HK-2 (cell line): ENCODE data around the gene MAN1A2.

Experiments used
- DNase-seq: peaks from one replicate; pipeline ENCODE4 v3.0.0-alpha.2; 2018; ENCODE audit not compliant: unreplicated experiment

MAN1A2 gene

GRCh38 chr1:117359561-117360289 is 7.5 kb upstream of the MAN1A2 start:
- no peak for DNase-seq

GRCh38 chr1:117362986-117363385 is 4.3 kb upstream of the MAN1A2 start:
- DNase-seq = no peak

DNA sequence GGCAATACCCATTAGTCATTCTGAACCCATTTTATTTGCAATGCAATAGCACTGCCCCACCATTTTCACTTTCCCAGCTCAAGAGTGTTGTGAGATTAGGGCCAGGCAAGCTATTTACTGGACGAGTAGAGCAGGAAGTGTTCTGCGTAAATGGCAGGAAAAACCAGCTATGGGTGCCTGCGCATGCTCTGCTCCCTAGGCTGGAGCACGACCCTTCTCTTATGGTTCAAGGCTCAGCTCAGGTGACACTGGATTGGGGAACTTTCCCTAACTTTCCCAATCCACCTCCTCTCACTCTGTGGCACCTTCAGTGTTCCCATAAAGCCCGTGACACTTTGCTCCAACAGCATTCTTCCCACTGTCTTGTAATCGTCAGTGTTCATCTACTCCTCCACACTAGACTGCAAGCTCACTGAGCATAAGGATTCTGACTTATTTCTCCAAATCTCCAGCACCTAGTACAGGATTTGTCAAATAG is 3.6 kb upstream of the MAN1A2 start:
- no peak for DNase-seq

DNA sequence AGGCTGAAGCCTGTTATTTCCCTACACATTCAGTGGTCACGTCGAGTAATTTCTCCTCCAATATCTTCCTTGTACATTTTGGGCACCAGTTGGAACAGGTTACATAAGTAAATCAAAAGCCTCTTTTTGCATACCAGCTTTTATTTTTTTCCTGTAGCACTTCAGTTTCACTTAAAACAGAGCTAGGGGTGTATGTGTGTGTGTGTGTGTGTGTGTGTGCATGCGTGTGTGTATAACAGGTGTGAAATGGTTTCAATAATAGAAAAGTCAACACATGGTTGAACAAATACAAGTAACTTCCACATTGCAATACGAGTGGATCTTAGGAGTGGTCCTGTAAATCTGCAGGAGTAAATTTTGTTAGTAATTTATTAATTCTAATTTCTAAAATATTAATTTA is 3.0 kb upstream of the MAN1A2 start:
- no peak for DNase-seq

DNA sequence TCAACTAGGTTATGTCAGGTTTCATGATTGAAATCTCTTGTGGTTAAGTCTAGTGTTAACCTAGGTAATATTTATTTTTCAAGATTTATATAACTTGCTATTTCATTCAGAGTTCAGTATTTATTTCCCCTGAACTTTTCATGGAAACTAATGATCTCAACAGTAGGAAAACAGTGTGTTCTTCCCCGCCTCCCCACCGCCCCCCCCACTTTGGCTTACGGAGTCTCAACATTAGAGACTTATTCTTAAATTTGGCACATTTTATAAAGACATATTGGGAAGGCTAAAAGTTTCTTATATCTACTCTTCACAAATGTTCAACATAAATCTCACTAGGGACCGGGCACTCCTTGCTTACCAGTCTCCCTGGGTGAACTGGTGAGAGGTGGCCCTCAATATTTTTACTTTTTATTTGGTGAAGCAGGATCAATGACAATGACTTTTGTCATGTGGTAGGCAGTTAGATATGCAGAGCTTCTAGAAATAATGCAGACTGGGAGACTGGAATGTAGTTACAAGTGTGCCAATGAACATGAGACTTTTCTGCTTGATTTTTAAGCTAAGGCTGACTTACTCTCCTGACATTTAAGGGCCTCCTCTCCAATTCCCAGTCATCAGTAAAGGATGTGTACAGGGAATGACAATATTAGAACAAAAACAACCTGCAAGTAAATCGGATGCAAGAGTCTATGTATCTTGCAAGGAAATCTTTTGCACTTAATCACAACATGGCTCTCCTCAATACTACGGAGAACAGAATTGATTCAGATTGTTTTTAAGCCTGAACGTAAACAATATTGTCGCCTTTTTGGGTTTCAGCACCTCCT is 1.7 kb upstream of the MAN1A2 start:
- DNase-seq = no peak

GRCh38 chr1:117366177-117367045 is 838 bp upstream of the MAN1A2 start:
- peak; percentile 80 for DNase-seq

GRCh38 chr1:117368116-117369108 is 1.2 kb downstream of the MAN1A2 start:
- DNase-seq = no peak

DNA sequence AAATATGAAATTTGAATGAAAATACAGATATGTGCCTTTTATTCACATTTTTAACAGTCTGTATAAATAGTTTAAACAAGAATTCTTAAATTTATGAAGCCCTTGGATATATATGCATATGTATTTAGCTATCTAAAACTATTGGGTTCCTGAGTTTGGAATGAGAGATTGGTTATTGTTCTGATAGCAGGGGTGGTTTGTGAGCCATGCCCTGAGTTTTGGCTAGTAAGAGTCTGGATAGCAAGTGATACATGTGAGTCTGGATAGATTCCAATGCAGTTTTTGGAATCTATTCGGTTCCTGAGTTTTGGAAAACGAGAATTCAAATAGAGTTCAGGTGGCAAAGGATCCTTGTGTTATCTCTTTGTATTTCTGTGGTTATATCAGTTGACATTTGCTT is 2.8 kb downstream of the MAN1A2 start:
- no peak for DNase-seq

- no peak for DNase-seq
Measured at GRCh38 chr1:117370509-117370908, 3.3 kb downstream of the MAN1A2 start.

- no peak for DNase-seq
Measured at GRCh38 chr1:117371441-117372151, 4.3 kb downstream of the MAN1A2 start.

GRCh38 chr1:117372863-117373412 is 5.7 kb downstream of the MAN1A2 start:
- DNase-seq = no peak

GRCh38 chr1:117373932-117374331 is 6.7 kb downstream of the MAN1A2 start:
- DNase-seq = no peak

DNA sequence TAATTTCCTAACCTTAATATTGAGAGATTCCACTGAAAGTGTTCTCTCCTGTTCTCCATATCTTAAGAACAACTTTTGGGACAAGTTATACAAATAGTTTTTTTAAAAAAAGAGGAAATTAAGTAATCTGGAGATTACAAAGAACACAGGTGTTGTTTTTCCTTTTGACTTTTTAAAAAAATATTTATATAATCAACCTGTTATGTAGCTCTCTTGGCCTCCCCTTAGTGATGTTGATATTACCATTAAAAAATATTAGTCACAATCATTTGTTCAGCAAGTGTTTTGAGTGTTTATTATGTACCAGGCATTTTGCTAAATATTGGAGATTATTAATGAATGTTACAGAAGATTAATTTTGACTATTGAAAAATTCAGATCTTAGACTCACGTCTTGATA is 8.1 kb downstream of the MAN1A2 start:
- no peak for DNase-seq

- DNase-seq = no peak
Measured at GRCh38 chr1:117387060-117387633, 19.9 kb downstream of the MAN1A2 start.

DNA sequence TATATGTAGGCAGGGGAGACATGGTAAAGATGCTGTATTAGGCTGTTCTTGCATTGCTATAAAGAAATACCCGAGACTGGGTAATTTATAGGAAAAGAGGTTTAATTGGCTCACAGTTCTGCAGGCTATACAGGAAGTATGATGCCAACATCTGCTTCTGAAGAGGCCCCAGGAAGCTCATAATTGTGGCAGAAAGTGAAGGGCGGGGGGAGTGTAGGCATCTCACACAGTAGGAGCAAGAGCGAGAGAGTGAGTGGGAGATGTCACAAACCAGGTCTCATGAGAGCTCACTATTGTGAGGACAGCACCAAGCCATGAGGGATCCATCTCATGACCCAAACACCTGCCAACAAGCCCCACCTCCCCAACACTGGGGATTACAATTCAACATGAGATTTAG is 21.1 kb downstream of the MAN1A2 start:
- no peak for DNase-seq

DNA sequence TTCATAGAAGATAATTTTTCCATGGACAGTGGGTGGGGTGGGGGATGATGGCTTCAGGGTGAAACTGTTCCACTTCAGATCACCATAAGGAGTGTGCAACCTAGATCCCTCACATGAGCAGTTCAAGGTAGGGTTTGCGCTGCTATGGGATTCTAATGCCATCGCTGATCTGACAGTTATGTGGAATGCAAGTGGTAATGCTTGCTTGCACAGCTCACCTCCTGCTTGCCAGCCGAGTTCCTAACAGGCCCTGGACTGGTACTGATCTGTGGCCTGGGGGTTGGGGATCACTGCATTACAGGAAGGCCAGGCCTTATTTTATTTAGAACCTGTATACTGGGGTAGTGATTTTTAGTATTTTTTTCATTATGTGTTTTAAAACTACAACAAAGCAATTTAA is 22.0 kb downstream of the MAN1A2 start:
- DNase-seq = no peak

DNA sequence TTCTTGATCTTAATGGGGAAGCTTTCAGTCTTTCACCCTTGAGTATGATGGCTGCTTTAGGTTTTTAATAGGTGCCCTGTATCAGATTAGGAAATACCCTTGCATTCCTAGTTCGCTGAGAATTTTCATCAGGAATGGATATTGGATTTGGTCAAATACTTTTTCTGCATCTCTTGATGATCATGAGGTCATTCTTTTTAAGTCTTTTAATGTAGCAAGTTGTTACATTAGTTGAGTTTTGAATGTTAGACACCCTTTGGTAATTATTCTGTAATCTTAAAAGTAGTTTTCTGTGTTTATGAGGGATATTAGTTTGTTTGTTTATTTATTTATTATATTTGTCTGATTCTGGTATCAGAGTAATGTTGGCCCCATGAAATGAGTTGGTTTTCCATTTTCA is 22.5 kb downstream of the MAN1A2 start:
- no peak for DNase-seq

DNA sequence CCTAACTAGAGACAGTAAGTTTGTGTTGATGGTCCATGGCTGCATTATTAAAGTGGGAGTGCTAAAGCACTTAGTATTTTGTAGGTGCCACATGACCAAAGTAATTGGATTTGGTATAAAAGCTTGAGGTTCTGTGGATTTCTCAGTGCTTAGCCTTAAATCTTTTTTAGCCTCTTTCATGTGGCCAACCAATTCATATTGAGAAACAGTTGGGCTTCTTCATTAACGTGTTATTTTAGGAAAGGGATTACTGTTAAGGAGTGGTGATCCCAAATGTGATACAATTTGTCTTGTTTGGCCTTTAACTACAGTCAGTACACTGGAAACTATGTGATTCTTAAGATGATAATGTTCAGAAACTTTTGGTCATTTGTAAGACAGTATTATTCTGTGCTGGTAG is 25.5 kb downstream of the MAN1A2 start:
- no peak for DNase-seq

DNA sequence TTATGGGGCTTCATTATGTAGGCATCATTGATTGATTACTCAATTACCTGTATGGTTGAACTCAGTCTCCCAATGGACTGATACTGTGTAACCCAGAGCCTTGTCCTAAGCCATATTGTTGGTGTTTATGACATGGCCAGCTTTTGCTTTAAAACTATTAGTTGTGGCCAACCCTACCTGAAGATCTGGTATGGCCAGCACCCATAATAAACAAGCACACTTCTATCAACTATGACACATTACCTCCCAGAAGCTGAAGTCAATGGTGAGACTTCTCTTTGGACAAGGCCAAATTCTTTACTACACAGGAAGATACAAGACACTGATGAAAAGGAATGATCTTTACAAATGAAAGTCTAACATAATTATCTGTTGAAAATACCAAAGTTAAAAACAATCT is 28.8 kb downstream of the MAN1A2 start:
- no peak for DNase-seq

DNA sequence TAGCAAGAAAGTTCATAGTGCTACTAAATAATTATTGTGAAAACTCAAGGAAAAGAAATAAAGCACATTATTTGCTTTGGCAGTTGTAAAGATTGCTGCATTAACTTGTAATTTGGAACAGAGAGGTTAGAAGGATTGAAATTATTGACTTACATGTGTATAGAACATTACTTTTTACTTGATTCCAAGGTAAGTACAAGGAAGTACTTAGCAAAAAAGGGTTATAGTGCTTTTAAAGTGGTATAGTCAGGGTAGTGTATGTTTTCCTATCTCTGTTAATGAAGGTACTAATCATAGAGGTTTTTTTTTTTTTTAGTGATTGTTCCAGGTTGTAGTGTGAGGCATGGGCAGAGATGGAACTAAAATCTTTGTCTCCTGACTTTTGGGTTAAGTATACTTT is 29.4 kb downstream of the MAN1A2 start:
- no peak for DNase-seq
